HG03097 (cell line): ENCODE data around the gene MRGPRF.
"Not testable (repeated sequence)": the region's sequence is repeated elsewhere in the genome, so short reads cannot be mapped to it uniquely, and the experiment has no call there.

Experiments
- ATAC-seq: cut with Tn5 transposase; IDR thresholded peaks from one replicate; pipeline ENCODE4 v1.9.1; 2021; ENCODE audit not compliant: unreplicated experiment, low FRiP score

The MRGPRF gene

GRCh38 chr11:68992743-68993255, 20.2 kb downstream of the MRGPRF start:
- ATAC-seq, result no peak

DNA sequence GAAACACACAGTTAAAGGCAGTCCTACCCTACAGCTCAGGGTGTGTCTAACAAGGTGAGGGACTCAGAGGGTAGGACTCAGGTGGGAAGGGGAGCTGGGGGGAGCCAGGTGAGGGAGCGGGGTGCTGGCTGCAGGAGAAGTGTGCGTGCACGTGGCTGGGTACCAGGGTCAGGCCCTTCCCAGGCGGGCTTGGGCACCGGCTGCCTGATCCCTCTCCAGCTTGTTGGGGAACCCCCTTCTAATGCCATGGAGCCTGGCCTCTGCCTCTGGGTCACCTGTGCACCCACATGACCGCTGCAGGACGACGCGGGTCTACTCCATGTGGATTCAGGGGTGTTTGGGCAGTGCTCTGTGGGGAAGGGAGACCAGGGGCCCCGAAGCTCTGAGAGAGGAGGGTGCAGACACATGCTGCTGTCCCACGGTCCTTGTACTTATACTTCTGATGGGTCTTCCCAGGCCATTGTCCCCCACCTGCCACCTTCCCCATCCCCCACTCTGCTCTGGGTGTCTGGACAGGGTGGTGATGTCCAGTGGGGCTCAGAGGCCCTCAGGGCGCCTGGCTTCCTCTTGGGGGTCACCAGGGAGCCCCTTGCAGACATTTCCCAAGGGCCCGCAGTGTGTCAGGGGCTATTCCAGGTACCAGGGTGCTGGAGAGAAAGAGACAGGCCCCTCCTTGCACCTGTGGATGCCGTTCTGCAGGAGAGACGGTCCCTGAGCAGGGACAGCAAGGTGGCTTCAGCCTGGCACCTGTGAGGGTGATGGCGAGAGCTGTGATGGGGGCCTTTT, 21.9 kb downstream of the MRGPRF start:
- no peak for ATAC-seq

- no peak for ATAC-seq
Observed at GRCh38 chr11:68989936-68990606, 23.0 kb downstream of the MRGPRF start.

GRCh38 chr11:68988491-68988890, 24.6 kb downstream of the MRGPRF start:
- ATAC-seq, result no peak

- no peak for ATAC-seq
Observed at GRCh38 chr11:68987211-68987610, 25.8 kb downstream of the MRGPRF start.

- ATAC-seq, result no peak
Observed at GRCh38 chr11:68983801-68984200, 29.2 kb downstream of the MRGPRF start.

- ATAC-seq, result no peak
Observed at GRCh38 chr11:68982134-68982533, 30.9 kb downstream of the MRGPRF start.

GRCh38 chr11:68980776-68981065, 32.3 kb downstream of the MRGPRF start, which contains the start of gene MRGPRD:
Gene MRGPRD, minus strand, starts transcription at chr11:68980986. Its CDS starts 0 bp downstream, at chr11:68980986.
- no peak for ATAC-seq

- ATAC-seq, result no peak
Observed at GRCh38 chr11:68979931-68980775, 32.9 kb downstream of the MRGPRF start.

DNA sequence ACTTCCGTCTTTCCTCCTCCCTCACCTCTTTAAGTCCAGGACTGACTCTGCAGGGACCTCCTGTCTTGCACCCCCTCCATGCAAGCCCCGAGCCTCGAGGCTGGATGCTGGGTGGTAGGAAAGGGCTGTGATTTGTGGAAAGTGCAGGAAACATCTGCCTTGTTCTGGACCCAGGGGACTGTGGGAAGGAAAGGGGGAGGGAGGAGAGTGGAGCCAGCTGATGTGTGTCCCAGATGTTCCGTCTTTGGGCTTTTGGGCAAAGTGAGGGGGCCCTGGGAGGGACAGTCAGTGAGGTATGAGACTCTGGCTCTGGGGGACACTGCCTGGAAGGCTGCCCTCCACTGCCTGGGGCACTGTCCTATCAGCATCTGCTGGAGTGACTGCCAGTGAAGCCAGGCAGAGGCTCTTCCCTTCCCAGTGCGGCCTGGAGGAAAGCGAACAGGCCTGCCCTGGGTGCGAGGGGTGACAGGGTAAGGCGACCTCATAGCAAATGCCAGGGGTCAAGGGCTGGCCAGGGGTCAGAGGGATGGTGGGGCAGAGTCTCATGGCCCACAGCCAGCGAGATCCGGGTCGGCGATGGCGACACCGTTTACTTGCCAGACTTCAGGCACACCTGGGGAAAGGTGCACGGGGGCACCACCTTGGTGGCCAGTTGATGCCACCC, 34.0 kb downstream of the MRGPRF start:
- no peak for ATAC-seq

- no peak for ATAC-seq
Observed at GRCh38 chr11:68978626-68978930, 34.5 kb downstream of the MRGPRF start.

DNA sequence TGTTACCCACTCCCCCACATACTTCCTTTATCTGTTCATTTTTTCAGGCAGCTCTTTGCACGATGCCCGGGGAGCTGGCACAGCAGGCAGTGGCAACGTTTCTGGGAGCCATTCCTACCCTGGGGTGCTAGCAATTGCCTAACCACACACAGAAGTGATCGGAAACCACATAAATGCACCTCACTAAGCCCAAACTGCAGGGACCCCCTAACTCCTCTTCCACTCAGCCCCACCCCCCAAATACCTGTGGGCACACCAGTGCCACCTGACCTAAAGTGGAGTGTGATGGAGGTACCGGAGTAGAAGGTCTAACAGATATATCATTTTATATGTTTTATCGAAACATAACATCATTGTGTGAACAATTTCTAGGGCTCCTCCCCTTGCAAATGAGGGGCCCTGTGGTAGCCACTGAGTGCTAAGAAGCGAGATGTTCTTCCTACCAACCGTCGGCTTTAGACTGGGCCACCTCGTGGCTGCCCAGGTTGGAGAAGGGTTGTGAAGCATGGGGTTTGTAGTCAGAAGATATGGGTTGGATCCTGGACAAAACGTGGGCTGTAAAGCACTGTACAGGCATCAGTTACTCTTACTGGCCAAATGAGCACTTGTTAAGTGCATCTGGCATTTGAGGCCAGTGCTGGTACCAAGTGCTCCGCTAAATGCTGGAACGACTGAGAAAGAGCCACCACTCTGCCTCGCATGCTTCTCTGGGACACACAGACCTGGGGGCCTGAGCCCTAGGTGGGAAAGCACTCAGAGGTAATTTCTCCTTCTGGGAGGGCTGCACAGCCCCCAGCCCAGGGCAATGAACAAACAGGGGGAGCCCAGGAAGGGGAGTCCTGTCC, 35.0 kb downstream of the MRGPRF start:
- no peak for ATAC-seq

DNA sequence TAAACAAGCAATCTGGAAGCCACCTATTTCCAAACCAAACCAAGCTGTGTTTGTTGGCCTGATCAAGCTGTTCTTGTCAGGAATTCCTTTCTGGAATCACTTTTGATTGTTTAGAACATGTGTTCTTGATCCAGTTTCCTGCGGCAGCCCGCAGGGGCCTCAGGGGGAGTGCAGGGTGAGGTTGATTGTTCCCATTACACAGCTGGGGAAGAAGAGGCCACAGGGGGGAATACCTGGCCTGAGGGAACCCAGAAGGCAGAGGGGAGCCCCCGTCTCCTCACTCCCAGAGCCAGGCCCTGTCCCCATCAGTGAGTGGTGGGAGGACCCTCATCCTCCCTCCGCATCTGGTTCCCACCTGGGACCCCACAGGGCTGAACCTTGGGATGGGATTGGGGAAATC, 36.5 kb downstream of the MRGPRF start:
- no peak for ATAC-seq

DNA sequence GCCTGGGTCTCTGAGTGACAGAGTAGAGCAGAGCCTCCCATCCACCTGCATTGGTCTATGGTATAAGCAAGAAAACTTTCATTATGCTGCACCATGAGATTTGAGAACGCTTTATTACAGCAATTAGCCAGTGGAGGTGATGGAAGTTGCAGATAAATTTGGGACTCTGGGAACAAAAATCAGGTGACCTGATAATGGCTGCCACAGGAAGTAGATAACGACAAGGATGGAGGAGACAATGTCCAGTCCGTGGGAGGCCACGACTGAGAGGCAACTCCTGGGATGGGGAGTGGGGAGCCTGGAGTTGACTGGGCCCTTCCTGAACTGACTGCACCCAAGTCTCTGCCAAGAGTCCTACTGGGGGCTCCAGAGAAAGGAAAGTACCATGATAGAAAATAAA, 37.0 kb downstream of the MRGPRF start:
- ATAC-seq, result no peak

DNA sequence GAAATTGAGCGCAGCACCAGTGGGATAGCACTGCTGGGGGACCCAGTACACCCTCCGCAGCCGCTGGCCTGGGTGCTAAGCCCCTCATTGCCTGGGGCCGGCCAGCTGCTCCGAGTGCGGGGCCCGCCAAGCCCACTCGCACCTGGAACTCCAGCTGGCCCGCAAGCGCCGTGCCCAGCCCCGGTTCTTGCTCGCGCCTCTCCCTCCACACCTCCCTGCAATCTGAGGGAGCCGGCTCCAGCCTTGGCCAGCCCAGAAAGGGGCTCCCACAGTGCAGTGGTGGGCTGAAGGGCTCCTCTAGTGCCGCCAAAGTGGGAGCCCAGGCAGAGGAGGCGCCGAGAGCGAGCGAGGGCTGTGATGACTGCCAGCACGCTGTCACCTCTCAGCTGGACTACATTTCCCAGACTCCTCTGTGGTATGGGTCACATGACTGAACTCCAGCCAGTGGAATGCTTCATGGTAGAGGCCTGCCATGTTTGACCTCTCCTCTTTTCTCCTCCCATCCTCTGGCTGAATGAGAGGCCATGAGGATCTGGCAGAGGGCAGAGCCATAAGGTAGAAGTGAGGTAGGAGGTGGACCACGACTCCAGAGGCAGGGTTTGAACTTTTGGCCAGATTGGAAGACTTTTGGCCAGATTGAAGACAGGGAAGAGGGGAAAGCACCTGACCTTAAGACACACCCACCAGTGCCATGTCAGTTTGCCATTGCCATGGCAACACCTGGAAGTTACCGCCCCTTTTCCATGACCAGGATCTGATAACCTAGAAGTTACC, 38.4 kb downstream of the MRGPRF start:
- no peak for ATAC-seq

GRCh38 chr11:68973706-68974105, 39.3 kb downstream of the MRGPRF start:
- not testable (repeated sequence) for ATAC-seq

DNA sequence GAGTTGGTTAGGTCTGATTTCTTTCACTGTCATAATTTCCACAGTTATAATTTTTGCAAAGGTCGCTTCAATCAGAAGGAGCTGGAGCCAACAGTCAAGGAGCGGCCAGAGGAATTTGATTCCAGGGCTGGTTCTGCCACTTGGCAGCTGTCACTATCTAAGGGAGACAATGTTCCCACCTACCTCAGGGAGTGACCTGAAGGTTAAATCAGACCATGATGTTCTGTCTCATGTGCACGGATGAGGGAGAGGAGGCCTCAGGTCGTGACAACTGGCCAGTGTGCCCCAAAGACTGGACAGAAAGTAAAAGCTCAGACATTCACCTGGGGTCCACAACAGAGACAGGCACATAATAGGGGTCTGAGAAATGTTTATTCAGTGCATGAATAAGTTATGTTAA, 39.8 kb downstream of the MRGPRF start:
- ATAC-seq, result no peak

DNA sequence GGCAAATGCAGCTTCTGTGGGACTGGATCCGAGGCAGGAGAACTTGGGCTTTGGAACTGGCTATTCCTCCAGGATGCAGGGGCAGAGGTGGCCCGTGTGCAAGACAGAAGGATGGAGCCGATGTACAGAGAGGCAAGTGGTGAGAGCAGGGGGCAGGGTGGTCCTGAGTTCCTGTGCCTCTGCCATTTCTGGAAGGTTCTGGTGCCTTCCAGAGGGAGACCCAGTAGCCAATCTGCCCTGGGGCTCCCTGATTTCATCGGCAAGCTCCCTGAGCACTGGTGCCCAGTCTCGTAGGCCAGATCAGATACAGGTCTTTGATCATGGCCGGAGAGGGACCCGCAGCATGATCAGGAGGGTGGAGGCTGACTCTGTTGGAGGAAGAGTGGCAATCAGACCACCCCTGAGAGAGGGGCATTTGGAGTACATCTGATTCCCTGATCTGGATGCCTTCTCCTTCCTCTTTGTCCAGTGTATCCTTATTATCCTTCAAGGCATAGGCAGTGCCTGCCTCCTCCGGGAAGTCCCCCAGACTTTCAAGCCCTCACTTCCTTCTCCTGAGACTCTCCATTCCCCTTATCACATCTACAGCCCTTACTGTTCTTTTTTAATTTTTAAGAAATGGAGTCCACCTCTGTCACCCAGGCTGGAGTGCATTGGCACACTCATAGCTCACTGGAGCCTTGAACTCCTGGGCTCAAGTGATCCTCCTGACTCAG, 42.0 kb downstream of the MRGPRF start:
- no peak for ATAC-seq

DNA sequence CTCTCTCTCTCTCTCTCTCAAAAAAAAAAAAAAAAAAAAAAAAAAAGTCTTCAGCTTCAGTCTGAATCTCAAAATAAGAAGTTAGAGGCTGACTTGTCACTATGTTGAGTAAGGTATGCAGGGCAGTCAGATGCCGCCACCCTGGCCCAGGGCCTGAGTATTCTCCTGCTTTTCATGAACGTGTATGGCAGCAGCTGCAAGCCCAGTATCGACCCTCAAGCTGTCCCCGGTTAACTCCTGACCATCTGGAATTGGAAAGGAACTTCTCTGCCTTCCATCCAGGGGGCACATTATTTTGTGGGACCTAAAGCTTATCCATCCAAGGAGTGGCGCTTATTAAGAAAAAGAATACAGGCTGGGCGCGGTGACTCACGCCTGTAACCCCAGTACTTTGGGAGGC, 43.7 kb downstream of the MRGPRF start:
- ATAC-seq, result no peak
